ENCODE measurements around the gene PARN.

Gene PARN

DNA sequence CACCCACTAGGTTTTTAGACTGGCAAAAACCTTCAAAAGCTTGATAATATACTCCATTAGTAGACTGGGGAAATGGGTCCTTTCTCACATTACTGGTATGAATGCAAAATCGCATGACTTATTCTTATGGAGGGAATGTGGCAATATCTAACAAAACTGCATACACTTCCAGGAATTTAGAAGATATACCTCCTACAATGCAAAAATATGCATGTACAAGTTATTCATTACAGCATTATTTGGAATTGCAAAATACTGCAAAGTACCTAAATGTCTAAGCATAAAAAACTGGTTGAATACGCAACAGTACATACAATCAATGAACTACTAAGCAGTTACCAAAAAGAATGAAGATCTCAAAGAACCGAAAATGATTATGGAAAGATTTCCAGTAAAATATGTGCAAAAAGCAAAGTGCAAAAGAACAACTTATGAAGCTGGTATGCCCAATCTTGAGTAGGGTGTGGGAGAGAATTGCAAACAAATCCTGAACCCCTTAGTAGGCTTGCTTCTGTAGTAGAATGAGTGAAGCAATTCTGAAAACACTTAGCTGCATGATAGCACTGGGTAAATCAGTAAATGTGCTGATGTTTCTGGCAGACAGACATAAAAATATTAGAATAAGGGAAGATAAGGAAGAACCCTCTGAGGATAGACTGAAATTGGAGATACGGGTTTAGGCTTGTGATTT lies 180.1 kb downstream of the PARN start:
- Histone ChIP-seq H3K4me3 (no peak overlapping the region), H3K27ac (no peak overlapping the region)
- TF ChIP-seq, protein P1, sequence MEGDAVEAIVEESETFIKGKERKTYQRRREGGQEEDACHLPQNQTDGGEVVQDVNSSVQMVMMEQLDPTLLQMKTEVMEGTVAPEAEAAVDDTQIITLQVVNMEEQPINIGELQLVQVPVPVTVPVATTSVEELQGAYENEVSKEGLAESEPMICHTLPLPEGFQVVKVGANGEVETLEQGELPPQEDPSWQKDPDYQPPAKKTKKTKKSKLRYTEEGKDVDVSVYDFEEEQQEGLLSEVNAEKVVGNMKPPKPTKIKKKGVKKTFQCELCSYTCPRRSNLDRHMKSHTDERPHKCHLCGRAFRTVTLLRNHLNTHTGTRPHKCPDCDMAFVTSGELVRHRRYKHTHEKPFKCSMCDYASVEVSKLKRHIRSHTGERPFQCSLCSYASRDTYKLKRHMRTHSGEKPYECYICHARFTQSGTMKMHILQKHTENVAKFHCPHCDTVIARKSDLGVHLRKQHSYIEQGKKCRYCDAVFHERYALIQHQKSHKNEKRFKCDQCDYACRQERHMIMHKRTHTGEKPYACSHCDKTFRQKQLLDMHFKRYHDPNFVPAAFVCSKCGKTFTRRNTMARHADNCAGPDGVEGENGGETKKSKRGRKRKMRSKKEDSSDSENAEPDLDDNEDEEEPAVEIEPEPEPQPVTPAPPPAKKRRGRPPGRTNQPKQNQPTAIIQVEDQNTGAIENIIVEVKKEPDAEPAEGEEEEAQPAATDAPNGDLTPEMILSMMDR (IDR thresholded peaks at IDR 0.05) = no peak
- DNase-seq (ENCODE audit: low spot score) = no peak

DNA sequence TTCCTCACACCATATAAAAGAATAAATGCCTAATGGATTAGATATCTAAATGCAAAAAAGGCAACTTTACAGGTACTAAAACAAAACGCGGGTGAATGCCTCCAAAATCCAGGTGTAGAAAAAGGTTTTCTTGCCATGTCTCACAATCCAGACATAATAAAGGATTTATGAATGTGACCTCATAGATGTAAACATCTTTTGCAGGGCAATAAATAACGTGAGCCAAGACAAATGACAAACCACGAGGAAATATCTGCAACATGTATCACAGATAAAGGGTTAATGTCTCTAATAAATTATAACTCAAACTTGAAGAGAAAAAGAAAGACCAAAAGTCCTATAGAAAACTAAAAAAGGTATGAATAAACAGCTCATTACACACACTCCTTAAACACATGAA lies 180.7 kb downstream of the PARN start:
- no peak overlapping the region for H3K27ac ChIP-seq
- TF ChIP-seq, protein P1 (IDR thresholded peaks at IDR 0.05) = no peak
- no peak for DNase-seq (ENCODE audit: low spot score)
- H3K4me3 ChIP-seq = no peak overlapping the region

DNA sequence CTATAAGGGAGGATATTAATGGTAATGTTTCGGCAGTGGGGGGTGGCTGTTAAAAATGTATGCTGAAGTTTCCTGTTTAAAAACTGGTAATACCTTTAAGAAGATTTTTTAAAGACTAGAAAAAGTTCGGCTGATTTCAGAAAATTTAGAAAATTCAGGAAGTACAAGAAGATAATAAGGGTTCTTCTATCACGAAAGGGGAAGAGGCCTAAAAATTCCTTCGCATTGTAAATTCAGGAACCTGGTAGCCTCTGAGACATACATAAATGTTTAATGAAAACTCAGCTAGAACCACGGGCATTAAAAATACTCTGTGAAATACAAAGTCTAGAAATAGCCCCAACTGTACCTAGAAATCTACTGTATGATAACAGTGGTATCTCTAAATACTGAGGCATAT lies 181.2 kb downstream of the PARN start:
- H3K4me3 ChIP-seq = no peak overlapping the region
- H3K27ac ChIP-seq = no peak overlapping the region
- DNase-seq (ENCODE audit: low spot score) = no peak
- TF ChIP-seq, protein P1 (IDR thresholded peaks at IDR 0.05) = no peak

DNA sequence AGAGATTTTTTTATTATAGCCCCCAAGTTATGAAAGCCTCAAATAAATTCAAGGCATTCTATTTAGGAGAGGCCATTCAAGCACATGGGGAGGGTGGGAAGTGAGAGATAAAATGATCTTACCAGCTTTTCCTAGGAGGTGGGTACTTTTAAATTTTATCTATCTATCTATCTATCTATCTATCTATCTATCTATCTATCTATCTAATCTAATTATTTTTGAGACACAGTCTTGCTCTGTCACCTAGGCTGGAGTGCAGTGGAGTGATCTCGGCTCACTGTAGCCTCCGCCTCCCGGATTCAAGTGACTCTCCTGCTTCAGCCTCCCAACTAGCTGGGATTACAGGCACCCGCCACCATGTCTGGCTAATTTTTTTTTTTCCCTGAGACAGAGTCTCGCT lies 182.3 kb downstream of the PARN start:
- TF ChIP-seq, protein P1 (IDR thresholded peaks at IDR 0.05) = no peak
- DNase-seq (ENCODE audit: low spot score) = no peak
- Histone ChIP-seq H3K4me3 (no peak overlapping the region), H3K27ac (no peak overlapping the region)

DNA sequence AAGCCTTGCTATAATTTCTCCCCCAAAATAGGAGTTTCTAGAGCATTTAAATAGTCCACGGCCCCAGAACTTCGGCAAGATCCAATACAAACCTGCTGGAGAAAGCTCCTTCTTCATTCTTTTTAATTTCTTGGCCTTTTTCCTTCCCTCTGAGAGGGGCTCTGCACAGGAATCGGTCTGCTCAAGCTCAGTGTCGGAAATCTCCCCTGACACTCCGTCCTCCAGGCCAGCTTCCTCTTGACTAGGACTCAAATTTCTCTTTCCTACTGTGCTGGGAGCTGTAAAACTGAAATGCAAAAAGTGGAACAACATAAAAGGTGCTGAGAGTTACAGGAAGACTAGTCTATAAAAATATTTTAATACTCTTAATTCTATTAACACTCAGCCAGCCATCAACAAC lies 183.3 kb downstream of the PARN start:
- no peak overlapping the region for H3K4me3 ChIP-seq
- H3K27ac ChIP-seq = no peak overlapping the region
- DNase-seq (ENCODE audit: low spot score) = no peak
- TF ChIP-seq, protein P1 (IDR thresholded peaks at IDR 0.05) = no peak

DNA sequence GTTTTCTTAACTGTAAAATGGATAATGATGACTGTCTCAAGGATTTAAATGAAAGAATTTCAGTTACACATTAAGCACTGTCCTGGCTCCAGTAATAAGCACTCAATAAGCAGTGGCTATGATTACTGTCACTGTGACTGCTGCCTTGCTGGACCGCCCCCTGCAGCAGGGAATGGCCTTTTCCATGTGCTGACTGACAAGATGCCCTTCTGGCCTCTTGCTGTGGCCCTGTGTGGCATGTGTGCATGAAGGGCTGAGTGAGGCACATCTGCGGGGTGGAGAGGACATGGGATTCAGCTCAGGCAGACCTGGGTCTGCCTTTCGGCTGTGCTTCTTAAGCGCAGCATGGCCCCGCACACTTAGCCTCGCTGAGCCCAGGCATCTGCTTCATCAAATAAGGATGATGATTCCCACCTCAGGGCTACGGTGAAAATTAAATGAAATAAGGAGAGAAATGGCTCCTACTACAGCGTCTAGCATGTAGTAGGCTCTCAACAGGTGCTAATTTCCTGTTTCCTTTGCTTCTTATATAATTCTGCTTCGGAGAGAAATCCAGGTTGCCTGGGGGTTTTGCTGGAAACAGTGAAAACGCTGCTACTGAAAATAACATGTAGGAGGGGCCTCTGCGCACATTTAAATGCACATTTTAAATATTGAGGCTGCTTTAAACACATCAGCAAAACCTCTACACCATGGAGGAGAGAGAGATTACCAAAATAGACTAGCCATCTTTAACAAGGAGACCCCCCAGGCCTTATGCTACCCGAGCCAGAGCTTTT lies 183.9 kb downstream of the PARN start:
- H3K27ac ChIP-seq = no peak overlapping the region
- H3K4me3 ChIP-seq = no peak overlapping the region
- TF ChIP-seq, protein P1 (IDR thresholded peaks at IDR 0.05) = no peak
- DNase-seq (ENCODE audit: low spot score) = no peak
